GM18951 (cell line): ENCODE measurements around the gene PBXIP1.

ENCODE experiments used
- POLR2A ChIP-seq: IDR thresholded peaks from 4 replicates; pipeline ENCODE4 v1.6.1; 2011; ENCODE audit warnings: mild to moderate bottlenecking; ENCODE audit not compliant: insufficient read length, insufficient read depth; ENCODE audit errors: extremely low read depth
- in situ Hi-C: fragments of 300-500 bp; cut with MboI; formaldehyde crosslinking; loops from one replicate; pipeline ENCODE4 v1.12.0; 2022; ENCODE audit warnings: low sequenced_read_pairs, mixed read lengths, inconsistent platforms; ENCODE audit not compliant: unreplicated experiment

The PBXIP1 gene, protein sequence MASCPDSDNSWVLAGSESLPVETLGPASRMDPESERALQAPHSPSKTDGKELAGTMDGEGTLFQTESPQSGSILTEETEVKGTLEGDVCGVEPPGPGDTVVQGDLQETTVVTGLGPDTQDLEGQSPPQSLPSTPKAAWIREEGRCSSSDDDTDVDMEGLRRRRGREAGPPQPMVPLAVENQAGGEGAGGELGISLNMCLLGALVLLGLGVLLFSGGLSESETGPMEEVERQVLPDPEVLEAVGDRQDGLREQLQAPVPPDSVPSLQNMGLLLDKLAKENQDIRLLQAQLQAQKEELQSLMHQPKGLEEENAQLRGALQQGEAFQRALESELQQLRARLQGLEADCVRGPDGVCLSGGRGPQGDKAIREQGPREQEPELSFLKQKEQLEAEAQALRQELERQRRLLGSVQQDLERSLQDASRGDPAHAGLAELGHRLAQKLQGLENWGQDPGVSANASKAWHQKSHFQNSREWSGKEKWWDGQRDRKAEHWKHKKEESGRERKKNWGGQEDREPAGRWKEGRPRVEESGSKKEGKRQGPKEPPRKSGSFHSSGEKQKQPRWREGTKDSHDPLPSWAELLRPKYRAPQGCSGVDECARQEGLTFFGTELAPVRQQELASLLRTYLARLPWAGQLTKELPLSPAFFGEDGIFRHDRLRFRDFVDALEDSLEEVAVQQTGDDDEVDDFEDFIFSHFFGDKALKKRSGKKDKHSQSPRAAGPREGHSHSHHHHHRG

DNA sequence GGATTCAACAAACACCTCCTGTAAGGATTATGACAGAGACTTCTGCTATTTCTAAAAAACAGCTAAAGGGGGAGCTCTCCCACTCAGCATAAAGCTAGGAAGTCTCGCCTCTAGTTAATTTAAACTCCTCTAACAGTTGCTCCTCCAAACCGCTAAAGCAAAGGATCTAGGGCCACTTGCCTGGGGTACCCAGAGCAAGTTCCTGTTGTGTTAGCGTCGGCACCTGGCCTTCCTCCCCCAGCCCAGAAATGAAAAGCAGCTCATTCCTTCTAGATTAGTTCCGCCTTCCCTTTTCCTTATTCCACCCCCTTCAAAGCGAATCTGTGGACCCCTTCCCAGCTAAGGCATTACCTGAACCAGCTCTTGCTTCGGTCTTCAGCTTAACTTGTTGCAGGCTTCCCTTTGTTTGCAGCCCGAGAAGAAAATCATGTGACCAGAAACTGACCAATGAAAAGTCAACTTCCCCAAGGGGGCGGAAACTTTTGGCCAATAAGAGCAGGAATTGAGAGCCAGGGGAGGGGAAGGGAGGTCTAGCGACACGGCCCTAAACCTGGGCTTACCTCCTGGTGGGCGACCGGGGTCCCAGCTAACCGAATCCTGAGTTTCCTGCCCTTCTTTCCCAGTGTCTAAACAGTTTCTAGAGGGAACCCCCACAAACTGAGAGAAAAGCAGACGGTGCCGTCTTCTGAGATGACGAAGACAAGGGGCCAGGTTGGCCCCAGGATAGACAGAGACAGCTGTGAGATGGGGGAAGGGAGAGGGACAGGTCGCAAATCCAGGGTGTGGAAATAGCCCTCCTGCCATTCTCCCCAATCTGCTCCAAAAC lies at the start of gene PBXIP1:
Gene PBXIP1, minus strand, starts transcription at position 382 of the 826 bp plus-strand sequence. CDS start 2,378 bp downstream, outside the sequence.
- in situ Hi-C loops = no loop called here
- peak; percentile 7 for TF ChIP-seq POLR2A

DNA sequence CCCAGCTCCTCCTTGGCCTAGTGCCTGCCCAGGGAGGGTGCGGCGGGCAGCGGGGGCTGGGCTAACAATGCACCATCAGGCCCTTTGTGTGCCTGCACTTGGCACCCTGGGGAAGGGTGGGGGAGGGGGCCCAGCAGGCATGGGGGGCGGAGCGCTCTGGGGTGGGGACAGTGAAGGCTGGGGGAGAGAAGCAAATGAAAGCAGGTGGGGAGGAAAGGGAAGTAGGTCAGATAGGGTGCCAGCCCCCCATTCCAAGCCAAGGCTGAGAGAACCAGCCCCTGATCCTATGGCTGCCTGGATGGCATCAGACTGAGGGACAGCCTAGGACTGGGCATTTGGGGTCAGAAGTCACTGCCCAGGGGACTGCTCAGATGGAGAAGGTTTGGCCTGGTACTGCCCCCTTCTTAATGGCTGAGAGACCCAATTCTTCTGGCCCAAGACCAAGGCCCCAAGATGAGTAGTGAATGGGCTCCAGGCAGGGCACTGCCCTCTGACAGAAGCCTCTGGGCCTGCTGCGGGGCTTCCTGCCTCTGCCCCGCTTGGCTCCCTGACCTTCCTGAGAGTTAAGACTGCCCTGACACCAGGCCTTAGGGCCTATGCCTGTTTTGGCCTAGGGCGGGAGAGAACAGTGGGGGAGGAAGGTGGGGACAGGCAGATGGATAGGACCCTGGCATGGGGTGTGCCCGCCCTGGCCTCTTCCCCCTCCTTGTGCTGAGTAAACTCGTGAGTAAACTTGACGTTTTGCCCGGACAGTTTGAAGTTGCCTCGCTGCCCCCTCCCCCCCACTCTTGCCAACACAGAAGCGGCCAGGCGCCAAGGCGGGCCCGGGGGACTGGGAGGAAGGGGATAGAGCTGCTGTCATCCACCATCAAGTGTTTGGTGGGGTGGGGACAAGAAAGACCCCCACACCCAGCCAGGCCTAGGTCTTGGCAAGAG lies 49.4 kb upstream of the PBXIP1 start:
- no peak for TF ChIP-seq POLR2A
- in situ Hi-C loops = no loop called here

DNA sequence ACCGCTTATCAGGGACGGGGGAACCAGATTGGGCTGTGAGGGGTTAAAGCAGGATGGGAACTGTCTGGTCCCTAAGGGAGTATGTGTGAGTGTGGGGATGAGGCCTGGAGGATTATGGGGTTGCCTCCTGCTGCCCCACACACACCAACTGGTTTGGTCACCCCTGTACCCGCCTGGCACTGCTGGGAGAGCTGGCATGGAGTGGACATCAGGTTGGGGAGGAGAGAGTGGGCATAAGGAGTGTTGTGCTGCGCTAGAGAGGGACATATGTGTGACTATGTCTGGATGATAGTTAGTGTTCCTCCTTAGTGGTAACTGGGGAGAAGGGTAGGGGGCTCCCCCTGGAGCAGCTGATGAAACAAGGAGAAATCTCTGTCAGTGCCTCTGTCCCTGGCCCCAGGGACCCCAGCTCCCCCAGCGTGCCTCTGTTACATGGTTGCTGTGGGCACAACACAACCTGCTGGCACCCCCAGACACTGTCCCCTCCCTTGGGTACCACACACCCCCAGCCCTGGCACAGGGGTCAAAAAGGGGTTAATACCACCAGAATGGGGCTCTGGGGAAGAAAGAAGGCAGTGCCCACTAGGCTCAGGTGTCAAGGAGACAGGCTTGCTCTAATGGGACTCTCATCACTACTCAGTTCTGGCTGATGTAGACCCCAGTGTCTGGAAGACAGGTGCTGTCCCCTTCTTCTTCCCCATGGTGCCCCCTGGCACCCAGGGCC lies 48.6 kb upstream of the PBXIP1 start:
- in situ Hi-C loops = no loop called here

DNA sequence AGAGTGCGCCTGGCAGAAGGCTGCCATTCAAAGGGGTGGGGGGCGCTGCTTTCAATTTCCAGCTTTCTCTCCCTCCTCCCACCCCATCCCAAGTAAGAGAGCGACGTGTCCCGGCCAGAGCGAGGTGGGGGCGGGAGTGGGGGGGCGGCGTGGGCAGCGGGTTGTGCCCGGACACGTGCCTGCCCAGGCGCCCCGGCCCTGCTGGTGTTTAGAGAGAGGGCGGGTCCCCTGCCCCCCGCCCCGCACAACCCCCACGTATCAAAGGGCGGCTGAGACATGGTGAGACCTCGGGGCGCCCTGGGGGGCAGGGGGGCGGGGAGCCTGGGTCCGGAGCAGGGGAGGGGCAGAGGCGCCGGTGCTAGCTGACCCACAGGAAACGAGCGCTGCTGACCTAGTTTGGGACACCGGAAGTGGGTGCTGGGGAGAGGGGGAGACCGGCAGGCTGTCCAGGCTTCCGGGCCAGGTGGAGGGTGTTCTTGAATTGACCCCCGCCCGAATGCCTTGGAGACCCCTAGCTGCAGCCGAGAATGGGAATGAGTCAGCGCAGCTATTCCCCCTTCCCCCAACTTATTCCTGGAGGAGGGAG lies 48.0 kb upstream of the PBXIP1 start:
- peak; percentile 20 for TF ChIP-seq POLR2A
- in situ Hi-C loops = no loop called here

More for the DNA sequence above, 48.6 kb upstream of the PBXIP1 start:
- no peak for TF ChIP-seq POLR2A

DNA sequence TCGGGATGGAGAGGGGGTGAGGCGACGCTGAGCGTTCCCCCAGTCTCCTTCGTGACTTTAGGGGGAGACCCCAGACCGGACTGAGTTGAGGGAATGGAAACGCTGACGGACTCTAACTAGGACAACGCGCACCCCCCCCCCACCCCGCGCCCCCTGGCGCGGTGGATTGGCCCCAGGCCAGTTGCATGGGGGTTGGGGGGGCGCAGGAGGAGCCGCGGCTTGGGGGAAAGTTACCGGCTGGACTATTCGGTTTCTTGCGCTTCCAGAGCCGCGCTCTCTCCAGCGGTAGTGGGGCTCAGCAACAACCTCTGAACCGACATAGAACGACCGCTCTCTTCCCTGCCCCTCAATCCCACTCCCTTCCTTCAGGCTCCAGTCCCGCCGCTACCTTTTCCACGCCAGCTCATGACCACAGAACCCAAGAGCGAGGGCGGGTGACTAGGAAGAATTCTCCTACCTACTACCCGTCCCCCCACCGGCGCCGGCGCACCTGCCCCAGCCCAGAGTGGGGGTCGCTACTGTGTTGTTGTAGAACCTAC lies 47.4 kb upstream of the PBXIP1 start:
- peak; percentile 16 for TF ChIP-seq POLR2A
- in situ Hi-C loops = no loop called here

DNA sequence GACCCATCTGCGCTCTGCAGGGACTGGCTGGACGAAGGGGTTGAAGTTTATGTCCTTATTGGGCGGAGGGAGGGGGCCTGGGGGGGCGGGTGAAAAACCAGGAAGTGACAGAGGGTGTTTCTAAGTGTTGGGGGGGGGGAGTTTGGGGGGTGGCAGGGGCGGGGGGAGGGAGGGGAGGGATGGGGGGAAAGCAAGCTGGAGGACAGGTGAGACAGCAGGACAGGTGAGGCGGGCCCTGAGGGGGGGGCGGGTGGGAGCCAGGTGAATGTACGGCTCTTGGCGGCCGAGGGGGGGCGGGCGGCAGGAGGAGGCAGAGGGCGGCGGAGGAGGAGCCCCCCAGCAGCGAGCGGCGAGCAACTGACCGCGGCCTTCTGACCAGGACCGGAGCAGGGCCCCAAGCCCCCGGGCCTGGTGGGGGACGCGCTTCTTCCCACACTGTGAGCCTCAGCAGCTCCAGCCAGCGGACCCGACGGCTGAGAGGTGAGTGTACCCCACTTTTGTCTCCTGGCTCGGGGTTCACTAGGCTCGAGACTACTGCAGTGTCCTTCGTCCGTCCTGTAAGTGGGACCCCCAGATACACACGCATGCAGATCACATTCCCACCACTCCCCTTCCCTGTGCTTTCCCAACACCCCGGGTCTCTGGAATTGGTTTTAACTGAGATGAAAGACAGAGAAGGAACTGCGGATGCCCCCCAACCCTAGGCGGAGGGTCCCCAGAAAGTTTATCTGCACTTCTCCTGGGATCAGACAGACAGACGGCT lies 46.7 kb upstream of the PBXIP1 start, which contains the start of gene ZBTB7B:
Gene ZBTB7B, plus strand, starts transcription at position 339 of the 763 bp plus-strand sequence. CDS start 11,859 bp downstream, outside the sequence.
- in situ Hi-C loops = no loop called here

DNA sequence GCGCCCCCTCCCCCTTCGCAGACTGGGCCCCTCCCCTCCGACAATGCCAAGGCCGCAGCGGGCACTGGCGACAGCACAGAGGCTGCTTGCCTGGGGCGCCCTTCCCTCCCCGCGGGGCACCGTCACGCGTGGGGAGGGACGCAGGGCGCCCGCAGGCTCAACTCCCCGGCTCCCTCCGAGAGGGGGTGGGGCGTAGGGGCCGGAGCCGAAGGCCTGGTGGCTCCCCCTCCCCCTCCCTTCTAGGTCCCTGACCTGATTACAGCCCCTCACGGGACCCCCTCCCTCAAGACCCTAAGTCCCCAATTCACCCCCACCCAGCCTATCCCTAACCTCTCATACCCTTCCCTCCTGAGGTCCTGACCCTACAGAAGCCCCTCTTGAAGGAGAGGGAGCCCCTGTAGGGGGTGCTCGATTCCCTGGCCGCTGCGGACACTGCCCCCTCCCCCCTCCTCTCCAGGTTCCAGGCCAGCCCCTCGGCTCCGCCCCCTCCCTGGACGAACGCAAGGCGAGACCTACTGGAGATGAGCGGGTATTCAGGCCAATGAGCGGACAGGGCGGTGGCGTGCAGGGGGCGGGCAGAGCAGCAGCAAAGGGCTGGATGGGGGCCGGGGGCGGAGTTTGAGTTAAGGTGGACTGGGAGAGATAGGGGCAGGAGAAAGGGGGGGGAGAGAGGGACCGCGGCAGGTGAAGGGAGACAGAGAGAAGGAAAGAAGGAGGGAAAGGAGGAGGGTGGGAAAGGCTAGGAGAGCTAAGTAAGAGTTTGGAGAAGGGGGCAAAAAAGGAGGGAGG lies 46.0 kb upstream of the PBXIP1 start:
- TF ChIP-seq POLR2A = peak; percentile 1
- in situ Hi-C loops = no loop called here

More for the DNA sequence above, 46.7 kb upstream of the PBXIP1 start, which contains the start of gene ZBTB7B:
- TF ChIP-seq POLR2A = no peak

DNA sequence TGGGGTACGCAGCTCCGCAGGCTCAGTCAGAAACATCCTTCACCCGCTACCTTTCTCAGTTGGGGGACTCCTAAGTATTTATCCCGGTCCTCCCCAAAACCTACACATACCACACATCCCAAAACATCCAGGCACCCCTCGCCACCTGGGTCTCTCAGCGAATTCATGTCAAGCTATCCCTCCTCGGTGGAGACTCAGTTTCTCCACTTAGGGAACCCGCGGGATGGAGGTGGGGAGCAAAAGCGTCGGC lies 45.5 kb upstream of the PBXIP1 start:
- in situ Hi-C loops = no loop called here
- no peak for TF ChIP-seq POLR2A

DNA sequence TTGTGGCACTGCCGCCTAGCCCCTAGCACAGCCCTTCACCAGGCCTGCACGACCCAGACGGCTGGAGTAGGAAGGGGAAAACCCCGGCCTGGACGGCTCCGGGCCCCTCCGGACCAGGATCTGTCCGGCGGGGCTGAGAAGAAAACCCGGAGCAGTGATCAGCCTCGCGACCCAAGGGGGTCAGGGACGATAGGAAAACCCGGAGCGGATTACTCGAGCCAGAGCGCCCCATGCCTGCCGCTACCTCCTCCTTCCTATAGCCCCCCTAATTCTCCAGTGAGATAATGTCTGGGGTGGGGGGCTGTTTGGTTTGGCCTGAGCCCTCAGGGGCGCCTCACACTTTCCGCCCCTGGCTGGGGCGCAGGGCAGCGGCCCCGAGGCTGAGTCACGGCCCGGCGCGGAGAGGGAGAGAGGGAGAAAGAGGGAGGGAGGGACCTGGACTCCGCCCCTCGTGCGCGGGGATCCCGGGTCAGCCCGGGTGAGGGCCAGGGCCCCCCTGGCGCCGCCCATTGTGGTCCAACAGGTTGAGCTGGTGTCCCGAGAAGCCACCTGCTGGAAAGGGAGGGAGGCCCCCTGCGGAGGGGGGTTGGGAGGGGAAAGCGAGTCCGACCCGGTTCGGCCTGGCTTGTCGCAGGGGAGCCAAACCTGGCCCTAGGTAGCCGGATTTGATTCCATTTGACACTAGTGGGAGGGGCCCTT lies 45.0 kb upstream of the PBXIP1 start:
- TF ChIP-seq POLR2A = peak; percentile 66
- in situ Hi-C loops = no loop called here
